HEK293 (cell line): Measurements from ENCODE around the gene NUDCD3.

Experiments
- CTCF ChIP-seq: fragments of 450-650 bp; formaldehyde crosslinking; IDR thresholded peaks from 2 replicates; pipeline ENCODE4 v1.5.1; 2016; ENCODE audit warnings: missing biosample characterization, missing genetic modification characterization
- MZF1 ChIP-seq: fragments of 450-650 bp; formaldehyde crosslinking; IDR thresholded peaks from 2 replicates; pipeline ENCODE4 v1.5.1; 2017; ENCODE audit warnings: missing biosample characterization, missing genetic modification characterization, borderline replicate concordance
- OVOL3 ChIP-seq: fragments of 450-650 bp; formaldehyde crosslinking; IDR thresholded peaks from 2 replicates; pipeline ENCODE4 v1.5.1; 2016; ENCODE audit warnings: missing biosample characterization, missing genetic modification characterization
- REST ChIP-seq: fragments of 450-650 bp; formaldehyde crosslinking; IDR thresholded peaks from 2 replicates; pipeline ENCODE4 v1.5.1; 2016; ENCODE audit warnings: missing biosample characterization, missing genetic modification characterization
- YY1 ChIP-seq: fragments of 450-650 bp; formaldehyde crosslinking; IDR thresholded peaks from 2 replicates; pipeline ENCODE4 v1.5.1; 2018; ENCODE audit warnings: missing biosample characterization, missing genetic modification characterization
- ZBTB49 ChIP-seq: fragments of 450-650 bp; formaldehyde crosslinking; IDR thresholded peaks from 2 replicates; pipeline ENCODE4 v1.5.1; 2016; ENCODE audit warnings: missing biosample characterization, missing genetic modification characterization, low read depth
- ZFP3 ChIP-seq: fragments of 450-650 bp; formaldehyde crosslinking; IDR thresholded peaks from 2 replicates; pipeline ENCODE4 v1.5.1; 2016; ENCODE audit warnings: low read depth, missing biosample characterization, missing genetic modification characterization
- ZNF184 ChIP-seq: fragments of 450-650 bp; IDR thresholded peaks from 2 replicates; pipeline ENCODE4 v1.5.1; 2018; ENCODE audit warnings: missing biosample characterization, mild to moderate bottlenecking, missing genetic modification characterization
- ZNF24 ChIP-seq: fragments of 450-650 bp; formaldehyde crosslinking; IDR thresholded peaks from 2 replicates; pipeline ENCODE4 v1.5.1; 2016; ENCODE audit warnings: missing biosample characterization, missing genetic modification characterization
- ZNF555 ChIP-seq: fragments of 450-650 bp; formaldehyde crosslinking; conservative IDR thresholded peaks from 2 replicates; pipeline ENCODE4 v1.5.1; 2017; ENCODE audit warnings: missing biosample characterization, mild to moderate bottlenecking, missing genetic modification characterization, inconsistent platforms
- ZNF558 ChIP-seq: fragments of 450-650 bp; formaldehyde crosslinking; IDR thresholded peaks from 2 replicates; pipeline ENCODE4 v1.5.1; 2016; ENCODE audit warnings: missing biosample characterization, missing genetic modification characterization
- ZNF639 ChIP-seq: fragments of 450-650 bp; formaldehyde crosslinking; IDR thresholded peaks from 2 replicates; pipeline ENCODE4 v1.5.1; 2016; ENCODE audit warnings: missing biosample characterization, missing genetic modification characterization
- ZNF692 ChIP-seq: fragments of 450-650 bp; formaldehyde crosslinking; IDR thresholded peaks from 2 replicates; pipeline ENCODE4 v1.5.1; 2016; ENCODE audit warnings: missing biosample characterization, missing genetic modification characterization
- ZNF76 ChIP-seq: fragments of 450-650 bp; formaldehyde crosslinking; IDR thresholded peaks from 2 replicates; pipeline ENCODE4; 2016; ENCODE audit warnings: low read depth, missing biosample characterization, missing genetic modification characterization, borderline replicate concordance

GRCh38 chr7:44372560-44373417 lies 117.7 kb downstream of the NUDCD3 start:
- TF ChIP-seq ZNF639 (tag by site-specific recombination): no peak
- no peak for TF ChIP-seq OVOL3
- no peak for TF ChIP-seq ZNF76 (tag by site-specific recombination)
- TF ChIP-seq ZFP3 (tag by site-specific recombination): no peak
- no peak for TF ChIP-seq CTCF
- no peak for TF ChIP-seq ZNF692 (tag by site-specific recombination)
- no peak for TF ChIP-seq MZF1 (tag by site-specific recombination)
- no peak for TF ChIP-seq ZBTB49 (tag by site-specific recombination)
- TF ChIP-seq ZNF555: no peak
- no peak for TF ChIP-seq ZNF184 (tag by site-specific recombination)
- no peak for TF ChIP-seq ZNF558 (tag by site-specific recombination)
- TF ChIP-seq YY1 (tag by site-specific recombination): no peak
- no peak for TF ChIP-seq REST (tag by site-specific recombination)
- no peak for TF ChIP-seq ZNF24
